Osteoblast (primary cell): ENCODE measurements around the gene GABRG3. TPM values are rescaled to one million over a fixed set of nuclear protein-coding genes. Genes with fewer than 3 reads are reported as not detected.

ENCODE experiments used
- DNase-seq: peaks from one replicate; pipeline ENCODE4 v3.0.0; 2011; ENCODE audit warnings: low spot score, mixed read lengths; ENCODE audit not compliant: insufficient read length; ENCODE audit errors: missing footprints
- H2AFZ ChIP-seq: 2 replicates; pipeline ENCODE4 v1.6.0; 2011; ENCODE audit warnings: mild to moderate bottlenecking, low read length
- H3K27ac ChIP-seq: 2 replicates; pipeline ENCODE4 v1.5.1; 2011; ENCODE audit warnings: mild to moderate bottlenecking, low read depth, low read length, moderate library complexity
- H3K27me3 ChIP-seq: 2 replicates; pipeline ENCODE4 v1.6.0; 2012; ENCODE audit warnings: mild to moderate bottlenecking, control low read depth, inconsistent platforms, low read length, moderate library complexity; ENCODE audit not compliant: insufficient read depth
- H3K36me3 ChIP-seq: 2 replicates; pipeline ENCODE4 v1.5.1; 2011; ENCODE audit warnings: mild to moderate bottlenecking, low read length, control low read depth, moderate library complexity; ENCODE audit not compliant: insufficient read depth
- H3K4me1 ChIP-seq: 2 replicates; pipeline ENCODE4 v1.5.1; 2011; ENCODE audit warnings: mild to moderate bottlenecking, low read length, control low read depth, moderate library complexity; ENCODE audit not compliant: insufficient read depth
- H3K4me2 ChIP-seq: 2 replicates; pipeline ENCODE4 v1.6.0; 2011; ENCODE audit warnings: mild to moderate bottlenecking, low read length; ENCODE audit not compliant: insufficient read depth
- H3K4me3 ChIP-seq: fragments of 200-600 bp; sonication (generic); 3 replicates; pipeline ENCODE4 v1.5.1; 2012; ENCODE audit warnings: mild to moderate bottlenecking, low read length, inconsistent platforms; ENCODE audit not compliant: insufficient read depth
- H3K79me2 ChIP-seq: 2 replicates; pipeline ENCODE4 v1.6.0; 2012; ENCODE audit warnings: mild to moderate bottlenecking, low read length, control low read depth, inconsistent platforms; ENCODE audit not compliant: insufficient read depth
- H3K9me3 ChIP-seq: 2 replicates; pipeline ENCODE4 v1.5.1; 2011; ENCODE audit warnings: low read depth, low read length, control low read depth
- H4K20me1 ChIP-seq: 2 replicates; pipeline ENCODE4 v1.6.0; 2012; ENCODE audit warnings: mild to moderate bottlenecking, low read length, control low read depth; ENCODE audit not compliant: insufficient read depth
- total RNA-seq: library from RNA; depleted of rRNA; stranded (reverse); fragments of >200 nt; gene quantifications from 2 replicates; pipeline ENCODE4 v1.2.3, GENCODE V29; 2012
- TF ChIP-seq, protein P1 (sequence below): IDR thresholded peaks from 2 replicates; pipeline ENCODE4 v1.5.1; 2011; ENCODE audit warnings: mild to moderate bottlenecking, low read depth, low read length, moderate library complexity; ENCODE audit errors: extremely low read depth

GABRG3 gene
- total RNA-seq, 1 donor: not detected

- Histone ChIP-seq H3K4me2 (no peak overlapping the region), H3K27ac (no peak overlapping the region), H3K4me1 (no peaks in the 10 kb centered on the region), H3K27me3 (no peaks in the 10 kb centered on the region), H3K79me2 (no peaks in the 10 kb centered on the region), H3K9me3 (no peaks in the 10 kb centered on the region), H3K36me3 (no peaks in the 10 kb centered on the region), H3K4me3 (no peak overlapping the region), H4K20me1 (no peaks in the 10 kb centered on the region), H2AFZ (no peak overlapping the region)
- no peak for DNase-seq
- TF ChIP-seq, protein P1, sequence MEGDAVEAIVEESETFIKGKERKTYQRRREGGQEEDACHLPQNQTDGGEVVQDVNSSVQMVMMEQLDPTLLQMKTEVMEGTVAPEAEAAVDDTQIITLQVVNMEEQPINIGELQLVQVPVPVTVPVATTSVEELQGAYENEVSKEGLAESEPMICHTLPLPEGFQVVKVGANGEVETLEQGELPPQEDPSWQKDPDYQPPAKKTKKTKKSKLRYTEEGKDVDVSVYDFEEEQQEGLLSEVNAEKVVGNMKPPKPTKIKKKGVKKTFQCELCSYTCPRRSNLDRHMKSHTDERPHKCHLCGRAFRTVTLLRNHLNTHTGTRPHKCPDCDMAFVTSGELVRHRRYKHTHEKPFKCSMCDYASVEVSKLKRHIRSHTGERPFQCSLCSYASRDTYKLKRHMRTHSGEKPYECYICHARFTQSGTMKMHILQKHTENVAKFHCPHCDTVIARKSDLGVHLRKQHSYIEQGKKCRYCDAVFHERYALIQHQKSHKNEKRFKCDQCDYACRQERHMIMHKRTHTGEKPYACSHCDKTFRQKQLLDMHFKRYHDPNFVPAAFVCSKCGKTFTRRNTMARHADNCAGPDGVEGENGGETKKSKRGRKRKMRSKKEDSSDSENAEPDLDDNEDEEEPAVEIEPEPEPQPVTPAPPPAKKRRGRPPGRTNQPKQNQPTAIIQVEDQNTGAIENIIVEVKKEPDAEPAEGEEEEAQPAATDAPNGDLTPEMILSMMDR: no peak
Observed at GRCh38 chr15:27234593-27234992, 263.6 kb downstream of the GABRG3 start.

DNA sequence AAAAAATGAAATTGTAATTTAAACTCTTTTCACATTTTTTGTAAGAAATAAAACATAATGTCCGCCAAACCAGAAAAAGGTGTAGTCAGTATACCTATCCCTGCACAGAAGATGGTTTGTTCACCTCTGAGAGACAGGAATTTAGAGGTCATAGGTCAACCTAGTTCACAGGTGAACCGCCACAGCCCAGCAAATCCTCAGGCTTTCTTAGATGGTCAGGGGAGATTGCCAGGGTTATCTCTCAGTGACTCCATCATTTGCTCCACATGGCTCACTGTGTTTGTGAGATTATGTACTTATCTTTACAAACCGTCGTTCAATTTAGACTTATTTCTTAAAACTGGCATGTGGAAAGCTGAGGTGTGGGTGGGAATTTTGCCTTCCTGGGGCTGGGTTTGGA is 264.2 kb downstream of the GABRG3 start:
- no peak overlapping the region for H2AFZ ChIP-seq
- no peak overlapping the region for H3K27ac ChIP-seq
- no peaks in the 10 kb centered on the region for H3K36me3 ChIP-seq
- no peaks in the 10 kb centered on the region for H4K20me1 ChIP-seq
- H3K4me3 ChIP-seq: no peak overlapping the region
- no peaks in the 10 kb centered on the region for H3K27me3 ChIP-seq
- no peaks in the 10 kb centered on the region for H3K9me3 ChIP-seq
- no peaks in the 10 kb centered on the region for H3K4me1 ChIP-seq
- DNase-seq: no peak
- H3K79me2 ChIP-seq: no peaks in the 10 kb centered on the region
- H3K4me2 ChIP-seq: no peak overlapping the region
- TF ChIP-seq, protein P1: no peak

DNA sequence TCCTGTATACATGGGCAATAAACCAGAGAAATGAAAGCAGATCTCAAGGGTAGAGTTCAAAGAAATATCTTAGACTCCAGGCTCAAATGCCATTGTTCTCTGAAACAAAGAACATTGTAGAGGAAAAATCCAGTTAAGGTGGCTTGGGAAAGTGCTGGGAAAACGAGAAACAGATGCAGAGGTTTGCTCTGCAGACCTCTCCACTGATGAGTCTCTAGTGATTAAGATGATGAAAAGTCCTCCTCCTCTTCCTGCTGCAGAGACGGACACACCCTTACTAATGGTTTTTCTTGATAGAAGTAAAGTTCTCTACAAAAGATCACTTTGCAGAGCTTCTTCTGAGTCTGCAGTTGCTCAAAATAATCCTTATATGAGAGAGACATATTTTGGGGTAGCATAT is 264.7 kb downstream of the GABRG3 start:
- DNase-seq: no peak
- H3K4me2 ChIP-seq: no peak overlapping the region
- H3K4me3 ChIP-seq: no peak overlapping the region
- no peaks in the 10 kb centered on the region for H3K79me2 ChIP-seq
- H3K9me3 ChIP-seq: no peaks in the 10 kb centered on the region
- no peaks in the 10 kb centered on the region for H4K20me1 ChIP-seq
- H3K36me3 ChIP-seq: no peaks in the 10 kb centered on the region
- no peaks in the 10 kb centered on the region for H3K27me3 ChIP-seq
- no peak overlapping the region for H2AFZ ChIP-seq
- no peaks in the 10 kb centered on the region for H3K4me1 ChIP-seq
- H3K27ac ChIP-seq: no peak overlapping the region
- TF ChIP-seq, protein P1: no peak

- Histone ChIP-seq H3K4me1 (no peaks in the 10 kb centered on the region), H3K27ac (no peak overlapping the region), H3K27me3 (no peaks in the 10 kb centered on the region), H3K36me3 (no peaks in the 10 kb centered on the region), H3K9me3 (no peaks in the 10 kb centered on the region), H3K4me3 (no peak overlapping the region), H4K20me1 (no peaks in the 10 kb centered on the region), H3K4me2 (no peak overlapping the region), H2AFZ (no peak overlapping the region), H3K79me2 (no peaks in the 10 kb centered on the region)
- DNase-seq: no peak
- TF ChIP-seq, protein P1: no peak
Observed at GRCh38 chr15:27237319-27237939, 266.4 kb downstream of the GABRG3 start.
